Peyer's patch (tissue), 4 donors: ENCODE data around the gene CEL. TPM values are rescaled to one million over a fixed set of nuclear protein-coding genes. Genes with fewer than 3 reads are reported as not detected.
"Not testable (repeated sequence)": the region's sequence is repeated elsewhere in the genome, so short reads cannot be mapped to it uniquely, and the experiment has no call there.

ENCODE experiments used
- DNase-seq, 3 donors: peaks; one replicate each; pipeline ENCODE4 v3.0.0-alpha.2; 2017 to 2019
- H3K27ac ChIP-seq, 4 donors: fragments of 200-600 bp; sonication (generic); one replicate each; pipeline ENCODE4 v1.5.1; 2016 to 2019
- H3K27me3 ChIP-seq, 2 donors: fragments of 200-600 bp; sonication (generic); one replicate each; pipeline ENCODE4 v1.5.1; 2019
- H3K36me3 ChIP-seq, 3 donors: fragments of 200-600 bp; sonication (generic); one replicate each; pipeline ENCODE4 v1.5.1; 2016 to 2019
- H3K4me1 ChIP-seq, 4 donors: fragments of 200-600 bp; sonication (generic); one replicate each; pipeline ENCODE4 v1.5.1; 2016 to 2019
- H3K4me3 ChIP-seq, 4 donors: fragments of 200-600 bp; sonication (generic); 1 replicate in 3 of 4; 2 replicates in 1 of 4; pipeline ENCODE4 v1.5.1; 2016 to 2019; ENCODE audit warnings: mild to moderate bottlenecking in 1 of 4
- H3K9me3 ChIP-seq, 4 donors: fragments of 200-600 bp; sonication (generic); one replicate each; pipeline ENCODE4 v1.5.1; 2016 to 2019; ENCODE audit warnings: mild to moderate bottlenecking in 1 of 4
- POLR2A ChIP-seq, 2 donors: fragments of 450-650 bp; IDR thresholded peaks; one replicate each; pipeline ENCODE4 v1.5.1; 2017; ENCODE audit warnings: antibody characterized with exemption in 2 of 2, mild to moderate bottlenecking in 2 of 2, moderate library complexity in 2 of 2
- total RNA-seq, 4 donors: library from RNA; depleted of rRNA; stranded (reverse); fragments of >200 nt; gene quantifications; one replicate each; pipeline ENCODE4 v1.1.0, GENCODE V29; 2016
- TF ChIP-seq, protein P1 (sequence below), 6 experiments: fragments of 450-650 bp in 4 of 6; fragments of 200-600 bp in 2 of 6; sonication (generic) in 1 of 6; IDR thresholded peaks; one replicate each; pipeline ENCODE4 v1.5.1; 2017 to 2019; ENCODE audit warnings: antibody characterized with exemption in 6 of 6, mild to moderate bottlenecking in 3 of 6, moderate library complexity in 1 of 6

The CEL gene
- 1 to 10 TPM; 1.6 to 9.1 (median 5.8) TPM for total RNA-seq

GRCh38 chr9:133061764-133062145 is at the start of gene CEL:
Gene CEL (plus strand): TSS chr9:133061981. CDS start chr9:133062003, 22 bp downstream.
- H3K27ac ChIP-seq, result peak within 1 kb of the TSS in 2 of 4 donors; percentile 22 to 66
- H3K27me3 ChIP-seq, H3K9me3 ChIP-seq, H3K36me3 ChIP-seq, H3K4me3 ChIP-seq: not testable (repeated sequence)
- peak in 1 of 3 donors; percentile 70 for DNase-seq
- H3K4me1 ChIP-seq, result peaks cover 0 to 32% (median 0%) of the 10 kb centered on the region in 4 donors

DNA sequence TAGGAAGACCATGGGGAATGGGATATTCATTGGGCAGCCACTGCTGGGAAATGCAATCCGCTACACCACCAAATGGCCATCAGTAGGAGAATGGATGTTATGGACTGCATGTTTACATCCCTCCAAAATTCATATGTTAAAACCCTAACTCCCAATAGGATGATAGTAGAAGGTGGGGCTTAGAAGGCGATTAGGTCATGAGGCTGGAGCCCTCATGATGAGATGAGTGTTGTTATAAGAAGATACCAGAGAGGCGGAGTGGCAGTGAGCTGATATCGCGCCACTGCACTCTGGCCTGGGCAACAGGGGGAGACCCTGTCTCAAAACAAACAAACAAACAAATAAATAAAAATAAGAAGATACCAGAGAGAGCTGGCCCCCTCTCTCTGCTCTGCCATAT is 47.1 kb upstream of the CEL start:
- no peak for DNase-seq
- Histone ChIP-seq H3K4me1 (no peaks in the 10 kb centered on the region), H3K36me3 (no peaks in the 10 kb centered on the region), H3K4me3 (no peak overlapping the region), H3K9me3 (no peaks in the 10 kb centered on the region), H3K27me3 (no peaks in the 10 kb centered on the region), H3K27ac (no peak overlapping the region)
- TF ChIP-seq, protein P1, sequence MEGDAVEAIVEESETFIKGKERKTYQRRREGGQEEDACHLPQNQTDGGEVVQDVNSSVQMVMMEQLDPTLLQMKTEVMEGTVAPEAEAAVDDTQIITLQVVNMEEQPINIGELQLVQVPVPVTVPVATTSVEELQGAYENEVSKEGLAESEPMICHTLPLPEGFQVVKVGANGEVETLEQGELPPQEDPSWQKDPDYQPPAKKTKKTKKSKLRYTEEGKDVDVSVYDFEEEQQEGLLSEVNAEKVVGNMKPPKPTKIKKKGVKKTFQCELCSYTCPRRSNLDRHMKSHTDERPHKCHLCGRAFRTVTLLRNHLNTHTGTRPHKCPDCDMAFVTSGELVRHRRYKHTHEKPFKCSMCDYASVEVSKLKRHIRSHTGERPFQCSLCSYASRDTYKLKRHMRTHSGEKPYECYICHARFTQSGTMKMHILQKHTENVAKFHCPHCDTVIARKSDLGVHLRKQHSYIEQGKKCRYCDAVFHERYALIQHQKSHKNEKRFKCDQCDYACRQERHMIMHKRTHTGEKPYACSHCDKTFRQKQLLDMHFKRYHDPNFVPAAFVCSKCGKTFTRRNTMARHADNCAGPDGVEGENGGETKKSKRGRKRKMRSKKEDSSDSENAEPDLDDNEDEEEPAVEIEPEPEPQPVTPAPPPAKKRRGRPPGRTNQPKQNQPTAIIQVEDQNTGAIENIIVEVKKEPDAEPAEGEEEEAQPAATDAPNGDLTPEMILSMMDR (IDR thresholded peaks at IDR 0.05), result no peak

- H3K4me1 ChIP-seq, result no peaks in the 10 kb centered on the region
- no peak overlapping the region for H3K4me3 ChIP-seq
- H3K27me3 ChIP-seq, result no peaks in the 10 kb centered on the region
- no peak overlapping the region for H3K27ac ChIP-seq
- H3K36me3 ChIP-seq, result no peaks in the 10 kb centered on the region
- no peaks in the 10 kb centered on the region for H3K9me3 ChIP-seq
- DNase-seq, result peak; percentile 61 to 75 (median 62)
- no peak for TF ChIP-seq POLR2A (IDR thresholded peaks at IDR 0.05)
- TF ChIP-seq, protein P1 (IDR thresholded peaks at IDR 0.05), result no peak
Measured at GRCh38 chr9:133023117-133023890, 38.5 kb upstream of the CEL start.

GRCh38 chr9:133026426-133026825 is 35.4 kb upstream of the CEL start:
- Histone ChIP-seq H3K4me1 (peaks cover 0 to 14% (median 8%) of the 10 kb centered on the region in 4 donors), H3K9me3 (no peaks in the 10 kb centered on the region), H3K36me3 (no peaks in the 10 kb centered on the region), H3K4me3 (no peak overlapping the region), H3K27me3 (no peaks in the 10 kb centered on the region), H3K27ac (no peak overlapping the region)
- peak in 1 of 3 donors; percentile 3 for DNase-seq
- TF ChIP-seq, protein P1 (IDR thresholded peaks at IDR 0.05), result no peak
- TF ChIP-seq POLR2A (IDR thresholded peaks at IDR 0.05), result no peak

- Histone ChIP-seq H3K9me3 (no peaks in the 10 kb centered on the region), H3K27ac (no peak overlapping the region), H3K27me3 (no peaks in the 10 kb centered on the region), H3K4me1 (peaks cover 4 to 21% (median 14%) of the 10 kb centered on the region in 4 donors), H3K4me3 (no peak overlapping the region), H3K36me3 (no peaks in the 10 kb centered on the region)
- no peak for TF ChIP-seq POLR2A (IDR thresholded peaks at IDR 0.05)
- TF ChIP-seq, protein P1 (IDR thresholded peaks at IDR 0.05), result no peak
- no peak for DNase-seq
Measured at GRCh38 chr9:133027134-133027533, 34.6 kb upstream of the CEL start.

GRCh38 chr9:133028221-133028620 is 33.6 kb upstream of the CEL start:
- Histone ChIP-seq H3K27me3 (no peaks in the 10 kb centered on the region), H3K9me3 (no peaks in the 10 kb centered on the region), H3K27ac (no peak overlapping the region), H3K36me3 (no peaks in the 10 kb centered on the region), H3K4me3 (no peak overlapping the region), H3K4me1 (peaks cover 4 to 26% (median 16%) of the 10 kb centered on the region in 4 donors)
- TF ChIP-seq POLR2A (IDR thresholded peaks at IDR 0.05), result no peak
- TF ChIP-seq, protein P1 (IDR thresholded peaks at IDR 0.05), result no peak
- DNase-seq, result no peak
